Pons (tissue), 1 donor: ENCODE data around the gene OBSCN.

ENCODE experiments used
- DNase-seq: peaks from one replicate; pipeline ENCODE4 v3.0.0-alpha.2; 2016; ENCODE audit warnings: low spot score

Gene OBSCN

GRCh38 chr1:228279011-228279721, 71.3 kb downstream of the OBSCN start:
- DNase-seq = no peak

- no peak for DNase-seq
Measured at GRCh38 chr1:228279722-228280105, 71.9 kb downstream of the OBSCN start.

- no peak for DNase-seq
Measured at GRCh38 chr1:228280106-228280901, 72.5 kb downstream of the OBSCN start.

- DNase-seq = no peak
Measured at GRCh38 chr1:228280961-228281591, 73.2 kb downstream of the OBSCN start.

GRCh38 chr1:228281631-228282328, 73.9 kb downstream of the OBSCN start:
- DNase-seq = no peak

GRCh38 chr1:228282329-228283042, 74.6 kb downstream of the OBSCN start:
- DNase-seq = no peak

GRCh38 chr1:228283043-228283371, 75.2 kb downstream of the OBSCN start:
- no peak for DNase-seq

- no peak for DNase-seq
Measured at GRCh38 chr1:228283476-228284147, 75.8 kb downstream of the OBSCN start.

- DNase-seq = no peak
Measured at GRCh38 chr1:228284148-228284495, 76.3 kb downstream of the OBSCN start.

- no peak for DNase-seq
Measured at GRCh38 chr1:228284521-228284920, 76.7 kb downstream of the OBSCN start.

- no peak for DNase-seq
Measured at GRCh38 chr1:228285661-228286504, 78.0 kb downstream of the OBSCN start.

- DNase-seq = no peak
Measured at GRCh38 chr1:228286505-228287417, 78.9 kb downstream of the OBSCN start.

- DNase-seq = no peak
Measured at GRCh38 chr1:228287541-228288425, 79.9 kb downstream of the OBSCN start.

- DNase-seq = no peak
Measured at GRCh38 chr1:228288536-228289238, 80.8 kb downstream of the OBSCN start.

- no peak for DNase-seq
Measured at GRCh38 chr1:228289239-228289849, 81.5 kb downstream of the OBSCN start.

- DNase-seq = no peak
Measured at GRCh38 chr1:228289996-228290881, 82.4 kb downstream of the OBSCN start.
